PC-3 (cell line): Measurements from ENCODE around the gene C5. TPM values are rescaled to one million over a fixed set of nuclear protein-coding genes. Genes with fewer than 3 reads are reported as not detected.

Source experiments
- ATAC-seq: fragments of 200-7000 bp; cut with Tn5 transposase; 2 replicates; pipeline ENCODE4 v1.9.1; 2020; ENCODE audit warnings: mild to moderate bottlenecking, moderate library complexity
- BruUV-seq: library from RNA; stranded (reverse); fragments of 400-500 nt; replicated peaks from 2 replicates; lab custom pipeline; 2021; lab: Mats Ljungman, UMichigan
- CTCF ChIA-PET: fragments of 300-600 bp; sonication (Branson Sonifier 250); formaldehyde crosslinking; loops from one replicate; lab custom pipeline; 2022; ENCODE audit warnings: antibody characterized with exemption; lab: Charles Lee
- POLR2A ChIA-PET: fragments of 300-600 bp; sonication (Branson Sonifier 250); formaldehyde crosslinking; loops from one replicate; lab custom pipeline; 2022; ENCODE audit warnings: antibody characterized with exemption; ENCODE audit not compliant: unreplicated experiment; lab: Charles Lee
- DNase-seq: peaks from one replicate; pipeline ENCODE4 v3.0.0-alpha.2; 2015
- H2AFZ ChIP-seq: fragments of 300-600 bp; sonication (generic); 2 replicates; pipeline ENCODE4 v1.6.0; 2016; ENCODE audit warnings: antibody characterized with exemption, low read length
- H3F3A ChIP-seq: fragments of 300-600 bp; sonication (generic); one replicate; pipeline ENCODE4 v1.6.0; 2017; ENCODE audit warnings: antibody characterized with exemption, low read length, control low read depth, mild to moderate bottlenecking; ENCODE audit not compliant: unreplicated experiment
- H3K27ac ChIP-seq: fragments of 300-600 bp; sonication (generic); 2 replicates; pipeline ENCODE4 v1.5.1; 2016; ENCODE audit warnings: mild to moderate bottlenecking, low read length
- H3K27me3 ChIP-seq: fragments of 300-600 bp; sonication (generic); 2 replicates; pipeline ENCODE4 v1.6.1; 2016; ENCODE audit warnings: low read length, mixed read lengths
- H3K36me3 ChIP-seq: fragments of 300-600 bp; sonication (generic); 2 replicates; pipeline ENCODE4 v1.6.1; 2016; ENCODE audit warnings: low read depth, mixed run types, low read length, mixed read lengths
- H3K4me1 ChIP-seq: fragments of 300-600 bp; sonication (generic); 2 replicates; pipeline ENCODE4 v1.5.1; 2016; ENCODE audit warnings: low read length; ENCODE audit not compliant: insufficient read depth
- H3K4me2 ChIP-seq: fragments of 300-600 bp; sonication (generic); 2 replicates; pipeline ENCODE4 v1.6.0; 2016; ENCODE audit warnings: low read length
- H3K4me3 ChIP-seq: fragments of 300-600 bp; sonication (generic); 2 replicates; pipeline ENCODE4 v1.5.1; 2016; ENCODE audit warnings: mild to moderate bottlenecking, low read length, mixed read lengths
- H3K79me2 ChIP-seq: fragments of 300-600 bp; sonication (generic); 2 replicates; pipeline ENCODE4 v1.6.1; 2017; ENCODE audit warnings: low read length, mixed read lengths
- H3K9ac ChIP-seq: fragments of 300-600 bp; sonication (generic); 2 replicates; pipeline ENCODE4 v1.6.0; 2016; ENCODE audit warnings: mild to moderate bottlenecking, low read length
- H3K9me2 ChIP-seq: fragments of 300-600 bp; sonication (generic); replicated peaks from 2 replicates; pipeline ENCODE4 v1.6.1; 2016; ENCODE audit warnings: mixed run types, low read length, mixed read lengths
- H3K9me3 ChIP-seq: fragments of 300-600 bp; sonication (generic); 2 replicates; pipeline ENCODE4 v1.6.1; 2016; ENCODE audit warnings: low read length, mixed read lengths
- H4K20me1 ChIP-seq: fragments of 300-600 bp; sonication (generic); 2 replicates; pipeline ENCODE4 v1.6.1; 2016; ENCODE audit warnings: low read length, mixed read lengths
- EZH2 ChIP-seq: fragments of 300-600 bp; sonication (generic); IDR thresholded peaks from one replicate; pipeline ENCODE4 v1.6.1; 2017; ENCODE audit warnings: antibody characterized with exemption, mild to moderate bottlenecking, low read length; ENCODE audit not compliant: unreplicated experiment
- EZH2phosphoT487 ChIP-seq: fragments of 300-600 bp; sonication (generic); IDR thresholded peaks from 2 replicates; pipeline ENCODE4 v1.6.1; 2018; ENCODE audit warnings: mild to moderate bottlenecking, antibody characterized with exemption, low read length, borderline replicate concordance
- intact Hi-C: fragments of 100-400 bp; cut with micrococcal nuclease; formaldehyde crosslinking; loops from 2 replicates; pipeline ENCODE4 v1.9.0; 2023
- total RNA-seq: library from RNA; depleted of rRNA; stranded (reverse); fragments of >200 nt; gene quantifications from 2 replicates; pipeline ENCODE4 v1.2.3, GENCODE V29; 2014
- TF ChIP-seq, protein P1 (sequence below): fragments of 300-600 bp; sonication (generic); conservative IDR thresholded peaks from 2 replicates; pipeline ENCODE4 v1.5.1; 2017; ENCODE audit warnings: antibody characterized with exemption, low read depth, mild to moderate bottlenecking, low read length

Gene C5
- total RNA-seq, 1 experiment from 2014 or later: 2.9 TPM

DNA sequence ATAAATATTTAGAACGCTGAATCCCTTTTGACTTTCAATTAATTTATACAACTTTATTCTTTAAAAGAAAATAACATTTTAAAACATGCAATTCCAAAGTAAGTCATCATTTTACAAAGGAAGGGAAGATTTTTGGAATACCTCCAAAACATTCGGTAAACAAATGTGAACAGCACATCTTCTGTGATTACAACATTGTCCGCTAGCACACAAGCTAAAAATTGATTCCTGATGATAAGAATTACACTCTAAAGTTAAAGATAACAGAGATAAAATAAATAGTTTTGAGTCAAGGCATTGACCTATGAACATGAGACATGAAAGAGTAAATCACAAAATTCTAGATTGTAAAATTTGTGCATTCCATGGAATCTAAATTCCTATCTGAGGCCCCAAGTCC lies 67.2 kb downstream of the C5 start:
- no peak overlapping the region for H3K4me3 ChIP-seq
- TF ChIP-seq EZH2: no peak
- TF ChIP-seq EZH2phosphoT487: no peak
- TF ChIP-seq, protein P1, sequence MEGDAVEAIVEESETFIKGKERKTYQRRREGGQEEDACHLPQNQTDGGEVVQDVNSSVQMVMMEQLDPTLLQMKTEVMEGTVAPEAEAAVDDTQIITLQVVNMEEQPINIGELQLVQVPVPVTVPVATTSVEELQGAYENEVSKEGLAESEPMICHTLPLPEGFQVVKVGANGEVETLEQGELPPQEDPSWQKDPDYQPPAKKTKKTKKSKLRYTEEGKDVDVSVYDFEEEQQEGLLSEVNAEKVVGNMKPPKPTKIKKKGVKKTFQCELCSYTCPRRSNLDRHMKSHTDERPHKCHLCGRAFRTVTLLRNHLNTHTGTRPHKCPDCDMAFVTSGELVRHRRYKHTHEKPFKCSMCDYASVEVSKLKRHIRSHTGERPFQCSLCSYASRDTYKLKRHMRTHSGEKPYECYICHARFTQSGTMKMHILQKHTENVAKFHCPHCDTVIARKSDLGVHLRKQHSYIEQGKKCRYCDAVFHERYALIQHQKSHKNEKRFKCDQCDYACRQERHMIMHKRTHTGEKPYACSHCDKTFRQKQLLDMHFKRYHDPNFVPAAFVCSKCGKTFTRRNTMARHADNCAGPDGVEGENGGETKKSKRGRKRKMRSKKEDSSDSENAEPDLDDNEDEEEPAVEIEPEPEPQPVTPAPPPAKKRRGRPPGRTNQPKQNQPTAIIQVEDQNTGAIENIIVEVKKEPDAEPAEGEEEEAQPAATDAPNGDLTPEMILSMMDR: no peak
- peak; percentile 11 for DNase-seq
- H3F3A ChIP-seq: no peaks in the 10 kb centered on the region
- no peak overlapping the region for H3K4me2 ChIP-seq
- no peaks in the 10 kb centered on the region for H4K20me1 ChIP-seq
- no peaks in the 10 kb centered on the region; the same call in 1 of the 2 replicates for H3K4me1 ChIP-seq
- ChIA-PET POLR2A (no interaction called here), CTCF (no interaction called here)
- ATAC-seq: no peak
- no peak overlapping the region for H2AFZ ChIP-seq
- H3K36me3 ChIP-seq: no peaks in the 10 kb centered on the region
- H3K9me3 ChIP-seq: no peaks in the 10 kb centered on the region
- H3K9me2 ChIP-seq: no peaks in the 10 kb centered on the region
- no peaks in the 10 kb centered on the region for H3K79me2 ChIP-seq
- H3K9ac ChIP-seq: no peak overlapping the region
- intact Hi-C loops: no loop called here
- no peak overlapping the region for H3K27ac ChIP-seq
- BruUV-seq: no TSS peak
- no peaks in the 10 kb centered on the region for H3K27me3 ChIP-seq

DNA sequence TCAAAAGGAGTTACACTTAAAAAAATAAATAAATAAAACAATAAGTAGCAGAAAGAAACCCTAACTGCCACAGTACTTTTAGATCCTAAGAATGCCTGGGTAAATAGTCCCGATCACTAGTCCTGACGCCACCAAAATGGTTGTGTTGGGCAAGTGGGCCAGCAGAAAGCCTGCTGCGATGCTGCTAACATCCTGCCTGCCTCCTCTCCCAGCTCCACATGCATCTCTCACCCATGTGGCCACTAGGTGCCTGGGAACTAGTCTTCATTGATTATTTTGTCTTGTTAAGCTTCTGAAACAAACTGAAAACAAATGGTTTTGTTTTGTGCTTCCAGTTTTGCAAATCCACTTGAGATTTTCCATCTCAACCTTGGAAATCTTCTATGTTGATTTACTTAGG lies 69.1 kb downstream of the C5 start:
- no peak overlapping the region for H2AFZ ChIP-seq
- intact Hi-C loops: no loop called here
- BruUV-seq: no TSS peak
- no peak overlapping the region for H3K4me2 ChIP-seq
- no peak overlapping the region for H3K27ac ChIP-seq
- peak; percentile 6 for DNase-seq
- no peaks in the 10 kb centered on the region for H3K79me2 ChIP-seq
- no peaks in the 10 kb centered on the region for H3K27me3 ChIP-seq
- no peak for ATAC-seq
- ChIA-PET POLR2A (no interaction called here), CTCF (interaction anchor here (0.5 to 1.2 kb wide), 3 partner anchors 40 to 281 kb away, joined by 3 to 11 read pairs (median 3); no protein-coding TSS in a partner anchor)
- H3K9me2 ChIP-seq: no peaks in the 10 kb centered on the region
- H3K4me1 ChIP-seq: no peaks in the 10 kb centered on the region; the same call in 1 of the 2 replicates
- H3K9ac ChIP-seq: no peak overlapping the region
- no peak overlapping the region for H3K4me3 ChIP-seq
- no peaks in the 10 kb centered on the region for H3F3A ChIP-seq
- H3K9me3 ChIP-seq: no peaks in the 10 kb centered on the region
- TF ChIP-seq, protein P1: no peak
- TF ChIP-seq EZH2phosphoT487 (no peak), EZH2 (no peak)
- no peaks in the 10 kb centered on the region for H4K20me1 ChIP-seq
- H3K36me3 ChIP-seq: no peaks in the 10 kb centered on the region

DNA sequence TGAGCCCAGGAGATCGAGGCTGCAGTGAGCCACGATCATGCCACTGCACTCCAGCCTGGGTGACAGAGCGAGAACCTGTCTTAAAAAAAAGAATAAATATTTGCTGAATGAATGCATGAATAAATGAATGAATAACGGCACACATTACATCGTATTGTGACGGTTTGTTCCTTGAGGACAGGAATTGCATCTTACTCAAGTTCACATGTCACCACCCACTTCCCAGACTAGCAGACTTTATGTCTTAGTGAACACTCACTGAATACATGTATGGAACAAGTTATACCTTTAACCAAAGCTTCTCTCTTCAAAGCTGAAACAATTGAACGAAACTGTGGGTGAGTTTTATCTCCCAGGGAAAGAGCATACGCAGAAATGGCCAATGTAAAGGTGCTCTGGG lies 70.3 kb downstream of the C5 start:
- CTCF ChIA-PET: interaction anchor here (0.6 kb wide), 1 partner anchor 487 kb away, joined by 5 read pairs; no protein-coding TSS in a partner anchor
- intact Hi-C loops: no loop called here
- no peak for TF ChIP-seq EZH2phosphoT487
- no peak for TF ChIP-seq EZH2
- TF ChIP-seq, protein P1: no peak

More for the DNA sequence above, 70.3 kb downstream of the C5 start:
- Histone ChIP-seq H4K20me1 (no peaks in the 10 kb centered on the region), H3K27me3 (no peaks in the 10 kb centered on the region), H3K36me3 (no peaks in the 10 kb centered on the region), H3K27ac (no peak overlapping the region), H3K4me1 (peaks cover 3% of the 10 kb centered on the region), H3K9me3 (no peaks in the 10 kb centered on the region), H3K79me2 (no peaks in the 10 kb centered on the region), H3K4me2 (no peak overlapping the region), H3K4me3 (no peak overlapping the region), H3F3A (no peaks in the 10 kb centered on the region), H3K9me2 (no peaks in the 10 kb centered on the region), H2AFZ (no peak overlapping the region), H3K9ac (no peak overlapping the region)
- no peak for DNase-seq
- POLR2A ChIA-PET: interaction anchor here (0.5 kb wide), 1 partner anchor 186 kb away, joined by 5 read pairs; no protein-coding TSS in a partner anchor
- BruUV-seq: no TSS peak
- no peak for ATAC-seq
